ENCODE results near the gene COA1. TPM values are rescaled to one million over a fixed set of nuclear protein-coding genes. Genes with fewer than 3 reads are reported as not detected.
"Not testable (repeated sequence)": the region's sequence is repeated elsewhere in the genome, so short reads cannot be mapped to it uniquely, and the experiment has no call there.

Gene COA1
- total RNA-seq, 4 donors from 2014 or later = 20.5 to 59.1 (median 42.3) TPM

- intact Hi-C loops (cut with DNase I) = no loop called here
- Histone ChIP-seq H3K36me3 (peaks cover 6 to 74% (median 13%) of the 10 kb centered on the region in 3 donors), H3K4me1 (peaks cover 0 to 19% (median 4%) of the 10 kb centered on the region in 3 donors), H3K4me3 (no peak overlapping the region), H3K27me3 (no peaks in the 10 kb centered on the region), H3K27ac (no peak overlapping the region), H3K9me3 (no peaks in the 10 kb centered on the region)
- TF ChIP-seq POLR2A (IDR thresholded peaks at IDR 0.05) (no peak), CTCF (IDR thresholded peaks at IDR 0.05) (no peak)
- WGBS, 2 donors = 85 to 96% methylated on average over 2 of the region's 2 CpGs
- DNase-seq = no peak
These were observed 97.8 kb downstream of the COA1 start for GRCh38 chr7:43631559-43631958.

- WGBS, 2 donors = 79% methylated on average over 3 of the region's 3 CpGs
- Histone ChIP-seq H3K4me3 (no peak overlapping the region), H3K27me3 (no peaks in the 10 kb centered on the region), H3K4me1 (peaks cover 0 to 9% (median 0%) of the 10 kb centered on the region in 3 donors), H3K36me3 (peaks cover 6 to 71% (median 13%) of the 10 kb centered on the region in 3 donors), H3K9me3 (no peaks in the 10 kb centered on the region), H3K27ac (no peak overlapping the region)
- DNase-seq = no peak
- TF ChIP-seq CTCF (IDR thresholded peaks at IDR 0.05) = no peak
- TF ChIP-seq POLR2A (IDR thresholded peaks at IDR 0.05) = no peak
- intact Hi-C loops (cut with DNase I) = no loop called here
These were observed 98.8 kb downstream of the COA1 start for GRCh38 chr7:43630482-43630881.

GRCh38 chr7:43629857-43630256, 99.5 kb downstream of the COA1 start:
- peaks cover 5 to 71% (median 13%) of the 10 kb centered on the region in 3 donors for H3K36me3 ChIP-seq
- TF ChIP-seq POLR2A (IDR thresholded peaks at IDR 0.05) (no peak), CTCF (IDR thresholded peaks at IDR 0.05) (no peak)
- H3K4me1 ChIP-seq = peaks cover 0 to 5% (median 0%) of the 10 kb centered on the region in 3 donors
- WGBS, 2 donors = 80 to 83% methylated on average over 6 of the region's 6 CpGs
- H3K4me3 ChIP-seq = no peak overlapping the region
- no peak overlapping the region for H3K27ac ChIP-seq
- intact Hi-C loops (cut with DNase I) = no loop called here
- no peaks in the 10 kb centered on the region for H3K9me3 ChIP-seq
- no peak for DNase-seq
- no peaks in the 10 kb centered on the region for H3K27me3 ChIP-seq

DNA sequence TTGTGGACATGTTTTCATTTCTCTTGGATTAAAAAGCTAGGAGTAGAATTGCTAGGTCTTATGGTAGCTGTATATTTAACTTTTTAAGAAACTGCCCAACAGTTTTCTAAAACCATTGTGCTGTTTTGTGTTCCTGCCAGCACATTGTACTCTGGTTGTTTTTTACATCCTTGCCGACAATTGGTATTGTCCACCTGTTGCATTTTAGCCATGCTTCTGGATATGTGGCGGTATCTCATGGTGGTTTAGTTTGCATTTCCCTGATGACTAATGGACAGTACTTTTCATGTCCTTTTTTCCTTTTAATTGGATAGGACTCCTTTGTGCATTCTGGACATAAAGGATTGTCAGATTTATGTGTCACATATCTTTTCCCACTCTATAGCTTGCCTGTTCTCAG, 100.9 kb downstream of the COA1 start:
- Histone ChIP-seq H3K27ac (no peak overlapping the region), H3K27me3 (no peaks in the 10 kb centered on the region), H3K9me3 (no peaks in the 10 kb centered on the region), H3K4me3 (no peak overlapping the region), H3K4me1 (peaks cover 0 to 5% (median 0%) of the 10 kb centered on the region in 3 donors), H3K36me3 (peaks cover 0 to 73% (median 13%) of the 10 kb centered on the region in 3 donors)
- no peak for DNase-seq
- intact Hi-C loops (cut with DNase I) = no loop called here
- WGBS, 2 donors = 79 to 92% methylated on average over 2 of the region's 2 CpGs
- no peak for TF ChIP-seq POLR2A (IDR thresholded peaks at IDR 0.05)
- no peak for TF ChIP-seq CTCF (IDR thresholded peaks at IDR 0.05)

- WGBS, 2 donors = 95 to 100% methylated on average over 3 of the region's 3 CpGs
- H3K9me3 ChIP-seq; H3K4me3 ChIP-seq; H3K4me1 ChIP-seq; intact Hi-C loops (cut with DNase I); H3K27ac ChIP-seq; DNase-seq; H3K27me3 ChIP-seq: not testable (repeated sequence)
- peaks cover 0 to 73% (median 13%) of the 10 kb centered on the region in 3 donors for H3K36me3 ChIP-seq
These were observed 101.5 kb downstream of the COA1 start for GRCh38 chr7:43627798-43628197.

GRCh38 chr7:43626695-43627094, 102.6 kb downstream of the COA1 start:
- peaks cover 0 to 5% (median 0%) of the 10 kb centered on the region in 3 donors for H3K4me1 ChIP-seq
- peaks cover 0 to 72% (median 5%) of the 10 kb centered on the region in 3 donors for H3K36me3 ChIP-seq
- no peak for DNase-seq
- H3K27me3 ChIP-seq = no peaks in the 10 kb centered on the region
- TF ChIP-seq CTCF (IDR thresholded peaks at IDR 0.05) (no peak), POLR2A (IDR thresholded peaks at IDR 0.05) (no peak)
- H3K9me3 ChIP-seq = no peaks in the 10 kb centered on the region
- no peak overlapping the region for H3K4me3 ChIP-seq
- intact Hi-C loops (cut with DNase I) = no loop called here
- no peak overlapping the region for H3K27ac ChIP-seq
- 84 to 85% methylated on average over 2 of the region's 2 CpGs for WGBS, 2 donors

Data from esophagus squamous epithelium (tissue), 5 donors.